Activated T-cell treated with anti-CD3 and anti-CD28 coated beads, Interleukin-2, amount 50 U/mL, for 72 hours (primary cell): ENCODE results near the gene OBP2A. TPM values are rescaled to one million over a fixed set of nuclear protein-coding genes. Genes with fewer than 3 reads are reported as not detected.

Experiments
- ATAC-seq, 2 donors: fragments of 150-1000 bp; cut with Tn5 transposase; replicated peaks in 1 of 2; 2 replicates each; pipeline ENCODE4 v1.10.0; 2021; ENCODE audit warnings: moderate library complexity in 2 of 2, mild to moderate bottlenecking in 1 of 2
- DNase-seq, 2 donors: peaks; one replicate each; pipeline ENCODE4 v3.0.0; 2021 to 2022; ENCODE audit warnings: mixed read lengths in 1 of 2
- H3K27ac Mint-ChIP-seq: one replicate; pipeline ENCODE4 v1.8.0; 2022; ENCODE audit warnings: mild to moderate bottlenecking, moderate library complexity, mixed read lengths
- H3K27me3 Mint-ChIP-seq: one replicate; pipeline ENCODE4 v1.8.0; 2022; ENCODE audit warnings: low read depth, mixed read lengths
- H3K36me3 Mint-ChIP-seq, 2 donors: one replicate each; pipeline ENCODE4 v1.8.0; 2022; ENCODE audit warnings: mixed read lengths in 2 of 2, mild to moderate bottlenecking in 1 of 2; ENCODE audit not compliant: insufficient read depth in 2 of 2
- H3K4me1 Mint-ChIP-seq: one replicate; pipeline ENCODE4 v1.8.0; 2022; ENCODE audit warnings: low read depth, mixed read lengths
- H3K4me3 Mint-ChIP-seq, 2 donors: one replicate each; pipeline ENCODE4 v1.8.0; 2022; ENCODE audit warnings: mild to moderate bottlenecking in 2 of 2, mixed read lengths in 2 of 2, moderate library complexity in 2 of 2
- H3K9me3 Mint-ChIP-seq, 2 donors: one replicate each; pipeline ENCODE4 v1.8.0; 2022; ENCODE audit warnings: mixed read lengths in 2 of 2
- total RNA-seq, 2 donors: library from RNA; stranded (reverse); gene quantifications; one replicate each; pipeline ENCODE4 v1.2.3, GENCODE V29; 2022

Gene OBP2A
- total RNA-seq, 2 donors from 2014 or later: not detected

DNA sequence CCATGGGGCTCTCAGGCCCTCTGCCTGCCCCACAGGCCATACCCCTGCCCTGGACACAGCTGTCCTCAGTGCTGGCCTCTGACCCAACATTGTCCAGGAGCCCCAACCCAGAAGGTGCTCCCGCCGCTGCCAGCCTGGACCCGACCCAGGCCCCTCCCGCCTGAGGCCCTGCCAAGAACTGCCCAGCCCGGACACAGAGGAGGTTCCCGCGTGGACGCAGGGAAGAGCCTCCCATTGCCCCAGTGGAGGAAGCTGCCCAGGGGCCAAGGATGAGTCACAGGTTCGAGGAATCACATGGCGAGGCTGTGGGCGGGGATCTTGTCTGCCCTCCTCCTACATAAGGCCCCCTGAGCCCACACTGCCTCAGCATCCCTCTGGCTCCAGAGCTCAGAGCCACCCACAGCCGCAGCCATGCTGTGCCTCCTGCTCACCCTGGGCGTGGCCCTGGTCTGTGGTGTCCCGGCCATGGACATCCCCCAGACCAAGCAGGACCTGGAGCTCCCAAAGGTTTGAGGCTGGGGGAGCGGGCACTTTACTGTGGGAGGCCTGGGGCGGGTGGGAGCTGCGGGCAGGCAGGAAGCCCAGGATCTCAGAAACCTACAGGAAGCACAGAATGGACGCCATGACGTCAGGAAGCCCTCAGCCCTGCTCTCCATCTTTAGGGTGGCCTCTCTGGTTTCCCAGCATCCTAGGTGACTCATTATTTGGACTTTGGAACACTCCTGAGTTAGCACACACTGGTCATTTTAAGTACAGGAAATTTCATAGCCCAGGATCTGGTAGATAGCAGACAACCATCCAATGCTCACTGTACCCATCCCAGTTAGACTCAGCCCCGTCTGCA, 15.7 kb downstream of the OBP2A start, which contains the start of gene PAEP:
Gene PAEP, plus strand, starts transcription at position 366 of the 844 bp plus-strand sequence.
- no peak for ATAC-seq
- peaks cover 7% of the 10 kb centered on the region for H3K27me3 Mint-ChIP-seq
- H3K4me3 Mint-ChIP-seq: no peak within 1 kb of the TSS

GRCh38 chr9:135562235-135562745, 16.4 kb downstream of the OBP2A start:
- DNase-seq: no peak
- Mint-ChIP-seq H3K4me1 (no peaks in the 10 kb centered on the region), H3K36me3 (no peaks in the 10 kb centered on the region), H3K27me3 (peaks cover 7% of the 10 kb centered on the region), H3K4me3 (no peak overlapping the region), H3K9me3 (no peaks in the 10 kb centered on the region), H3K27ac (no peak overlapping the region)
- no peak for ATAC-seq

More for the DNA sequence above, 15.7 kb downstream of the OBP2A start, which contains the start of gene PAEP:
- Mint-ChIP-seq H3K36me3 (no peaks in the 10 kb centered on the region), H3K27ac (no peak within 1 kb of the TSS), H3K4me1 (no peaks in the 10 kb centered on the region), H3K9me3 (no peaks in the 10 kb centered on the region)
- DNase-seq: no peak

DNA sequence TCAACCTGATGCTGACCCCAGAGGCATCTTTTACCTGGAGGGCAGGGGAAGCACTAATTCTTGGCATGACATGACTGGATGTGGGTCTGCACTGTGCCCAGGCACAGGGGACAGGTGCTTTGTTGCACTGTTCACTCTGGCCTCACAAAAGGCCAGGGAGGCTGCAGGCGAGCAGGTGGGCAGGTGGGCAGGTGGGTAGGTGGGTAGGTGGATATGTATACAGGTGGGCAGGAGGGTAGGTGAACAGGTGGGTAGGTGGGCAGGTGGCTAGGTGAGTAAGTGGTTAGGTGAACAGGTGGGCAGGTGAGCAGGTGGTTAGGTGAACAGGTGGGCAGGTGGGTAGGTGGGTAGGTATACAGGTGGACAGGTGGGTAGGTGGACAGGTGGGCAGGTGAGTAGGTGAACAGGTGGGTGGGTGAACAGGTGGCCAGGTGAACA, 17.1 kb downstream of the OBP2A start:
- no peak overlapping the region for H3K27ac Mint-ChIP-seq
- no peak overlapping the region for H3K4me3 Mint-ChIP-seq
- H3K9me3 Mint-ChIP-seq: no peaks in the 10 kb centered on the region
- H3K36me3 Mint-ChIP-seq: no peaks in the 10 kb centered on the region
- no peak for ATAC-seq
- H3K4me1 Mint-ChIP-seq: no peaks in the 10 kb centered on the region
- no peak for DNase-seq
- peaks cover 7% of the 10 kb centered on the region for H3K27me3 Mint-ChIP-seq

GRCh38 chr9:135563858-135564257, 17.9 kb downstream of the OBP2A start:
- ATAC-seq (no peak), DNase-seq (no peak)
- no peak overlapping the region for H3K4me3 Mint-ChIP-seq
- peaks cover 7% of the 10 kb centered on the region for H3K27me3 Mint-ChIP-seq
- H3K27ac Mint-ChIP-seq: no peak overlapping the region
- H3K9me3 Mint-ChIP-seq: no peaks in the 10 kb centered on the region
- H3K4me1 Mint-ChIP-seq: no peaks in the 10 kb centered on the region
- H3K36me3 Mint-ChIP-seq: no peaks in the 10 kb centered on the region

GRCh38 chr9:135565141-135565628, 19.3 kb downstream of the OBP2A start:
- peaks cover 3 to 5% of the 10 kb centered on the region in 2 donors for H3K9me3 Mint-ChIP-seq
- no peaks in the 10 kb centered on the region for H3K4me1 Mint-ChIP-seq
- peaks cover 7% of the 10 kb centered on the region for H3K27me3 Mint-ChIP-seq
- H3K4me3 Mint-ChIP-seq: no peak overlapping the region
- ATAC-seq (no peak), DNase-seq (no peak)
- peaks cover 0 to 2% of the 10 kb centered on the region in 2 donors for H3K36me3 Mint-ChIP-seq
- no peak overlapping the region for H3K27ac Mint-ChIP-seq

DNA sequence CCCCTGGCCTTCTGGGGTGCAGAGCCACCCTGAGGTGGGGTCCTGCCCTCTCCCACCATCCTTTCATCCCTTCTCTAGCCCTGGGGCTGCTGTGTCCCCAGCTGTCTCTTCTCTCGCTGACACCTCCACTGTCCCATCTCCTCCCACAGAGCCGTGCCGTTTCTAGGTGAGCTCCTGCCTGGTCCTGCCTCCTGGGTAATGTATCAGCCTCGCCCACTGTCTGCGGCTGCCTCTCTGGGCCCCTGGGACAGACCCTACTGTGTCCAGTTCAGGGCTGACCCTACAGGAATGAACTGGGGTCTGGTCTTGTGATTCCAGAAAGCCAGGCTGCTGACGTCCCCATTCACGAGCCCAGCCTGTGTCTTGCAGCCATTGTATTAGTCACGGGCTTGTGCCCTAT, 19.7 kb downstream of the OBP2A start:
- no peak for DNase-seq
- Mint-ChIP-seq H3K9me3 (peaks cover 3 to 5% of the 10 kb centered on the region in 2 donors), H3K4me1 (no peaks in the 10 kb centered on the region), H3K36me3 (peaks cover 0 to 2% of the 10 kb centered on the region in 2 donors), H3K27ac (no peak overlapping the region), H3K4me3 (no peak overlapping the region), H3K27me3 (peaks cover 7% of the 10 kb centered on the region)
- no peak for ATAC-seq

GRCh38 chr9:135566552-135566951, 20.6 kb downstream of the OBP2A start:
- H3K9me3 Mint-ChIP-seq: peaks cover 3 to 5% of the 10 kb centered on the region in 2 donors
- ATAC-seq (no peak), DNase-seq (no peak)
- peaks cover 0 to 2% of the 10 kb centered on the region in 2 donors for H3K36me3 Mint-ChIP-seq
- peaks cover 7% of the 10 kb centered on the region for H3K27me3 Mint-ChIP-seq
- H3K4me3 Mint-ChIP-seq: no peak overlapping the region
- H3K27ac Mint-ChIP-seq: no peak overlapping the region
- no peaks in the 10 kb centered on the region for H3K4me1 Mint-ChIP-seq

DNA sequence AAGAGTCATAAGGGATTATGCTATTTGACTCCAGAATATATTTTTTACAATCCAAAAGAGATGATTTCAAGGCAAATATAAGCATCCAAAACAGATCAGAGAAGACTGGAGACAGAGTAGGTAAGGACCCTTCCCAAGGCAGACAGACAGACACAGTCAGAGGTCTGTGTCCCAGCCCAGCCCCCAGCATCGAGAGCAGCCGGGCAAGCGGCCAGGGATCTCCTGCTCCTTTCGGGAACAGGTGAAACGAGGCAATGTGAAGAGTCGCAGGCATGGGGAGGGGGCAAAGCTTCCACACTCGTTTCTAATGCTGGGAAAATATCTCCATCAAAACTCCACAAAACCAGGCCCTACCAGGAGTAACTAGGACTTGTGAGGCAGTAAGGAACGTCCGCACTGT, 21.4 kb downstream of the OBP2A start:
- H3K27ac Mint-ChIP-seq: no peak overlapping the region

GRCh38 chr9:135568026-135568425, 22.1 kb downstream of the OBP2A start:
- peaks cover 7% of the 10 kb centered on the region for H3K27me3 Mint-ChIP-seq
- no peak overlapping the region for H3K27ac Mint-ChIP-seq
- H3K4me3 Mint-ChIP-seq: no peak overlapping the region
- no peaks in the 10 kb centered on the region for H3K4me1 Mint-ChIP-seq
- peaks cover 0 to 2% of the 10 kb centered on the region in 2 donors for H3K36me3 Mint-ChIP-seq
- H3K9me3 Mint-ChIP-seq: peaks cover 3 to 5% of the 10 kb centered on the region in 2 donors
- no peak for ATAC-seq
- DNase-seq: no peak

More for the DNA sequence above, 21.4 kb downstream of the OBP2A start:
- H3K4me3 Mint-ChIP-seq: no peak overlapping the region
- DNase-seq (no peak), ATAC-seq (no peak)
- no peaks in the 10 kb centered on the region for H3K4me1 Mint-ChIP-seq
- peaks cover 3 to 5% of the 10 kb centered on the region in 2 donors for H3K9me3 Mint-ChIP-seq
- peaks cover 7% of the 10 kb centered on the region for H3K27me3 Mint-ChIP-seq
- H3K36me3 Mint-ChIP-seq: peaks cover 0 to 2% of the 10 kb centered on the region in 2 donors

DNA sequence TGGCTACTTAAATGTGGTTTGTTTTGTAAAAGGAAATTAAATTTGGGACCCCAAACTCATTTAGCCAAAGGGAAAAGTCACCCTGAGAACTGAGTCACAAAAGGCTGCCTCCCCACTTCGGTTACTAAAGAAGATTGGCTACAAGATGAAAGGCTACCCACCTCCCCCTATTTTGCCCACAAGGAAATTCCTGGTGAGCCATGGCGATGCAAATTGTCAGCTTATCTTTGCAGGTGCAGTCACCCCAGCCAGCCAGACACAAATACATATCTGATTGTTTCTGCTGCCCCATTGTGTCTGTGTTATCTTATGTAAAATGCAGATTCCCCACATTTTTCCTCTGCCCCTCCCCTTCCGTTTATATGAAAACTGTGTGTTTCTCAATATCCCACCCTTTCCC, 24.5 kb downstream of the OBP2A start:
- H3K9me3 Mint-ChIP-seq: peaks cover 3 to 5% of the 10 kb centered on the region in 2 donors
- no peak for ATAC-seq
- no peak overlapping the region for H3K27ac Mint-ChIP-seq
- no peaks in the 10 kb centered on the region for H3K4me1 Mint-ChIP-seq
- H3K36me3 Mint-ChIP-seq: peaks cover 0 to 2% of the 10 kb centered on the region in 2 donors
- no peak overlapping the region for H3K4me3 Mint-ChIP-seq
- no peaks in the 10 kb centered on the region for H3K27me3 Mint-ChIP-seq
- DNase-seq: no peak

GRCh38 chr9:135572233-135572632, 26.3 kb downstream of the OBP2A start:
- no peak overlapping the region for H3K4me3 Mint-ChIP-seq
- peaks cover 0 to 2% of the 10 kb centered on the region in 2 donors for H3K36me3 Mint-ChIP-seq
- no peaks in the 10 kb centered on the region for H3K27me3 Mint-ChIP-seq
- ATAC-seq: no peak
- H3K9me3 Mint-ChIP-seq: peaks cover 3 to 5% of the 10 kb centered on the region in 2 donors
- no peaks in the 10 kb centered on the region for H3K4me1 Mint-ChIP-seq
- DNase-seq: no peak
- H3K27ac Mint-ChIP-seq: no peak overlapping the region

GRCh38 chr9:135573124-135573523, 27.2 kb downstream of the OBP2A start:
- Mint-ChIP-seq H3K9me3 (peaks cover 3 to 5% of the 10 kb centered on the region in 2 donors), H3K36me3 (peaks cover 0 to 2% of the 10 kb centered on the region in 2 donors), H3K27ac (no peak overlapping the region), H3K27me3 (no peaks in the 10 kb centered on the region), H3K4me3 (no peak overlapping the region), H3K4me1 (no peaks in the 10 kb centered on the region)
- no peak for ATAC-seq
- DNase-seq: no peak

GRCh38 chr9:135574331-135574730, 28.4 kb downstream of the OBP2A start:
- no peak for DNase-seq
- ATAC-seq: no peak
- H3K4me3 Mint-ChIP-seq: no peak overlapping the region
- no peaks in the 10 kb centered on the region for H3K36me3 Mint-ChIP-seq
- H3K27me3 Mint-ChIP-seq: no peaks in the 10 kb centered on the region
- no peak overlapping the region for H3K27ac Mint-ChIP-seq
- peaks cover 0 to under 1% of the 10 kb centered on the region in 2 donors for H3K9me3 Mint-ChIP-seq
- no peaks in the 10 kb centered on the region for H3K4me1 Mint-ChIP-seq
